ENCODE measurements around the gene TRIM39. TPM values are rescaled to one million over a fixed set of nuclear protein-coding genes. Genes with fewer than 3 reads are reported as not detected.

TRIM39 gene
- total RNA-seq, 1 donor from 2014 or later = 7.7 TPM

- no peaks in the 10 kb centered on the region for H3K4me1 ChIP-seq
- H3K9me3 ChIP-seq (replicated peaks) = no peaks in the 10 kb centered on the region
- H3K27ac ChIP-seq (replicated peaks) = no peak overlapping the region
- H3K36me3 ChIP-seq = peaks cover 18% of the 10 kb centered on the region
- intact Hi-C loops (cut with micrococcal nuclease) = no loop called here
- no peak for TF ChIP-seq CTCF (IDR thresholded peaks at IDR 0.05; ENCODE audit: borderline replicate concordance)
- DNase-seq = no peak
- no peaks in the 10 kb centered on the region for H3K27me3 ChIP-seq (ENCODE audit: low read depth)
- H3K4me3 ChIP-seq = no peak overlapping the region
These were observed 22.7 kb upstream of the TRIM39 start for GRCh38 chr6:30304002-30304401.

GRCh38 chr6:30311101-30311500 lies 15.6 kb upstream of the TRIM39 start:
- H3K36me3 ChIP-seq = peaks cover 13% of the 10 kb centered on the region
- no peaks in the 10 kb centered on the region for H3K9me3 ChIP-seq (replicated peaks)
- H3K4me3 ChIP-seq = no peak overlapping the region
- no peak overlapping the region for H3K27ac ChIP-seq (replicated peaks)
- intact Hi-C loops (cut with micrococcal nuclease) = no loop called here
- DNase-seq = no peak
- no peaks in the 10 kb centered on the region for H3K27me3 ChIP-seq (ENCODE audit: low read depth)
- H3K4me1 ChIP-seq = no peaks in the 10 kb centered on the region
- TF ChIP-seq CTCF (IDR thresholded peaks at IDR 0.05; ENCODE audit: borderline replicate concordance) = no peak

- intact Hi-C loops (cut with micrococcal nuclease) = no loop called here
- H3K4me3 ChIP-seq = no peak overlapping the region
- TF ChIP-seq CTCF (IDR thresholded peaks at IDR 0.05; ENCODE audit: borderline replicate concordance) = no peak
- no peaks in the 10 kb centered on the region for H3K9me3 ChIP-seq (replicated peaks)
- H3K36me3 ChIP-seq = peaks cover 13% of the 10 kb centered on the region
- H3K27me3 ChIP-seq (ENCODE audit: low read depth) = no peaks in the 10 kb centered on the region
- no peak for DNase-seq
- H3K27ac ChIP-seq (replicated peaks) = no peak overlapping the region
- no peaks in the 10 kb centered on the region for H3K4me1 ChIP-seq
These were observed 15.1 kb upstream of the TRIM39 start for GRCh38 chr6:30311671-30312070.

- Histone ChIP-seq H3K27me3 (ENCODE audit: low read depth) (no peaks in the 10 kb centered on the region), H3K4me1 (no peaks in the 10 kb centered on the region), H3K9me3 (replicated peaks) (no peaks in the 10 kb centered on the region), H3K4me3 (no peak overlapping the region), H3K27ac (replicated peaks) (no peak overlapping the region), H3K36me3 (peaks cover 13% of the 10 kb centered on the region)
- no peak for TF ChIP-seq CTCF (IDR thresholded peaks at IDR 0.05; ENCODE audit: borderline replicate concordance)
- intact Hi-C loops (cut with micrococcal nuclease) = no loop called here
- no peak for DNase-seq
These were observed 14.5 kb upstream of the TRIM39 start for GRCh38 chr6:30312266-30312665.

- no peak overlapping the region for H3K27ac ChIP-seq (replicated peaks)
- H3K9me3 ChIP-seq (replicated peaks) = no peaks in the 10 kb centered on the region
- H3K4me1 ChIP-seq = no peaks in the 10 kb centered on the region
- intact Hi-C loops (cut with micrococcal nuclease) = no loop called here
- DNase-seq = no peak
- H3K36me3 ChIP-seq = peaks cover 13% of the 10 kb centered on the region
- H3K27me3 ChIP-seq (ENCODE audit: low read depth) = no peaks in the 10 kb centered on the region
- no peak overlapping the region for H3K4me3 ChIP-seq
- TF ChIP-seq CTCF (IDR thresholded peaks at IDR 0.05; ENCODE audit: borderline replicate concordance) = no peak
These were observed 13.9 kb upstream of the TRIM39 start for GRCh38 chr6:30312676-30313321.

All from left ventricle myocardium inferior (tissue), 1 donor.